WI38 (cell line): ENCODE measurements around the gene CDK2AP2.
"Not testable (repeated sequence)": the region's sequence is repeated elsewhere in the genome, so short reads cannot be mapped to it uniquely, and the experiment has no call there.

Experiments used
- H3K4me3 ChIP-seq: 2 replicates; pipeline ENCODE4 v1.5.1; 2011; ENCODE audit warnings: low read depth, mild to moderate bottlenecking, control low read depth, low read length
- CTCF ChIP-seq: IDR thresholded peaks from 2 replicates; pipeline ENCODE4 v1.5.1; 2012; ENCODE audit warnings: low read depth, mild to moderate bottlenecking, control low read depth, low read length

The CDK2AP2 gene

GRCh38 chr11:67507864-67508485 lies at the start of gene CDK2AP2:
Gene CDK2AP2, minus strand, starts transcription at chr11:67508162. Its CDS starts 80 bp downstream, at chr11:67508082.
- peak within 1 kb of the TSS; percentile 82 for H3K4me3 ChIP-seq
- TF ChIP-seq CTCF = no peak

GRCh38 chr11:67556244-67556643 lies 48.3 kb upstream of the CDK2AP2 start:
- no peak for TF ChIP-seq CTCF
- no peak overlapping the region for H3K4me3 ChIP-seq

GRCh38 chr11:67551697-67552096 lies 43.7 kb upstream of the CDK2AP2 start:
- not testable (repeated sequence) for H3K4me3 ChIP-seq

- TF ChIP-seq CTCF = no peak
- no peak overlapping the region for H3K4me3 ChIP-seq
Measured at GRCh38 chr11:67551127-67551526, 43.2 kb upstream of the CDK2AP2 start.

GRCh38 chr11:67548555-67549110 lies 40.7 kb upstream of the CDK2AP2 start:
- no peak for TF ChIP-seq CTCF
- H3K4me3 ChIP-seq = no peak overlapping the region

GRCh38 chr11:67548112-67548511 lies 40.1 kb upstream of the CDK2AP2 start:
- not testable (repeated sequence) for H3K4me3 ChIP-seq

- TF ChIP-seq CTCF = no peak
- no peak overlapping the region for H3K4me3 ChIP-seq
Measured at GRCh38 chr11:67545280-67545679, 37.3 kb upstream of the CDK2AP2 start.

GRCh38 chr11:67544616-67545242 lies 36.8 kb upstream of the CDK2AP2 start:
- H3K4me3 ChIP-seq = no peak overlapping the region
- no peak for TF ChIP-seq CTCF
